ENCODE results near the gene DDX28. TPM values are rescaled to one million over a fixed set of nuclear protein-coding genes. Genes with fewer than 3 reads are reported as not detected.

The DDX28 gene
- total and polyA plus RNA-seq, 4 donors: 7.6 to 11.6 (median 8.4) TPM

DNA sequence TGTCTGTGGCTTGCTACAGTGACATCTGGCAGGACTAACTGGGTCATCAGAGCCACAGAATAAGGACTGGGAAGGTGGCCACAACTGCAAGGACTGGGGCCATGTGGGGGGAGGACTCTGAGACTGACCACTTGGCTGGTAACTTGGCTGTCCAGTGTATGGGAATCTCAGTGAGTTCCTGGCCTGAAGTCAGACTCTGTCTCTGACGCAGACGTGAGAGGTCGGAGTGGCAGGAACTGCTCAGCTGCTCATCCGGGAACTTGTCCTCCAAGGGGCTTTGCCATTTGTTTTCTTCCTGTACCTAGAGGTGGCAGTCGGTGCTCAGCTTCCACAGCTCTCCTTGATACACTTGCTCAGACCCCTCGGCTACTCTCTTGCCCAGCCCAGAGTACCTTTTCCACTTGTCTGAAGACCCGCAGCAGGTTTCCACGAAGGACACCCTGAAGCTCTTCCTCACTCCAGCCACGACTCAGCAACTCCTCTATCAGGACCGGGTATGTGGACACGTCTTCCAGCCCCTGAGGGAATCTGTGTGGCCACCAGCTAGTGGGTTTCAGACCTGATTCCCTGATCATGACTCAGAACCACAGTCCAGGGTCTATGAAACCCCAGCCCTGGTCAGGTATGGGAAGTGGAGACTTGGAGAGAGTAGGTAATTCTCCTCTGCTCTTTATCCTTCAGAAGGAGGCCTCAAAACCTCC, 35.4 kb downstream of the DDX28 start:
- WGBS: 76% methylated on average over 11 of the region's 11 CpGs
- TF ChIP-seq TAF1 (conservative IDR thresholded peaks at IDR 0.05) (no peak), RXRA (IDR thresholded peaks at IDR 0.05) (no peak), YY1 (IDR thresholded peaks at IDR 0.05) (no peak), SP1 (IDR thresholded peaks at IDR 0.05) (no peak), GABPA (IDR thresholded peaks at IDR 0.05 in 1 of 2, conservative IDR thresholded peaks at IDR 0.05 in 1 of 2) (no peak)
- TF ChIP-seq, protein P1, sequence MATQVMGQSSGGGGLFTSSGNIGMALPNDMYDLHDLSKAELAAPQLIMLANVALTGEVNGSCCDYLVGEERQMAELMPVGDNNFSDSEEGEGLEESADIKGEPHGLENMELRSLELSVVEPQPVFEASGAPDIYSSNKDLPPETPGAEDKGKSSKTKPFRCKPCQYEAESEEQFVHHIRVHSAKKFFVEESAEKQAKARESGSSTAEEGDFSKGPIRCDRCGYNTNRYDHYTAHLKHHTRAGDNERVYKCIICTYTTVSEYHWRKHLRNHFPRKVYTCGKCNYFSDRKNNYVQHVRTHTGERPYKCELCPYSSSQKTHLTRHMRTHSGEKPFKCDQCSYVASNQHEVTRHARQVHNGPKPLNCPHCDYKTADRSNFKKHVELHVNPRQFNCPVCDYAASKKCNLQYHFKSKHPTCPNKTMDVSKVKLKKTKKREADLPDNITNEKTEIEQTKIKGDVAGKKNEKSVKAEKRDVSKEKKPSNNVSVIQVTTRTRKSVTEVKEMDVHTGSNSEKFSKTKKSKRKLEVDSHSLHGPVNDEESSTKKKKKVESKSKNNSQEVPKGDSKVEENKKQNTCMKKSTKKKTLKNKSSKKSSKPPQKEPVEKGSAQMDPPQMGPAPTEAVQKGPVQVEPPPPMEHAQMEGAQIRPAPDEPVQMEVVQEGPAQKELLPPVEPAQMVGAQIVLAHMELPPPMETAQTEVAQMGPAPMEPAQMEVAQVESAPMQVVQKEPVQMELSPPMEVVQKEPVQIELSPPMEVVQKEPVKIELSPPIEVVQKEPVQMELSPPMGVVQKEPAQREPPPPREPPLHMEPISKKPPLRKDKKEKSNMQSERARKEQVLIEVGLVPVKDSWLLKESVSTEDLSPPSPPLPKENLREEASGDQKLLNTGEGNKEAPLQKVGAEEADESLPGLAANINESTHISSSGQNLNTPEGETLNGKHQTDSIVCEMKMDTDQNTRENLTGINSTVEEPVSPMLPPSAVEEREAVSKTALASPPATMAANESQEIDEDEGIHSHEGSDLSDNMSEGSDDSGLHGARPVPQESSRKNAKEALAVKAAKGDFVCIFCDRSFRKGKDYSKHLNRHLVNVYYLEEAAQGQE (IDR thresholded peaks at IDR 0.05): peak; percentile 67
- TF ChIP-seq, protein P2, sequence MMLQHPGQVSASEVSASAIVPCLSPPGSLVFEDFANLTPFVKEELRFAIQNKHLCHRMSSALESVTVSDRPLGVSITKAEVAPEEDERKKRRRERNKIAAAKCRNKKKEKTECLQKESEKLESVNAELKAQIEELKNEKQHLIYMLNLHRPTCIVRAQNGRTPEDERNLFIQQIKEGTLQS (IDR thresholded peaks at IDR 0.05): no peak
- Histone ChIP-seq H3K9ac (ENCODE audit: low read depth in 1 of 2, low read length in 2 of 2) (no peak overlapping the region), H3K9me3 (ENCODE audit: control insufficient read depth in 4 of 4, low read length in 3 of 4) (no peaks in the 10 kb centered on the region), H3K4me3 (ENCODE audit: low read depth in 1 of 3, low read length in 3 of 3) (no peak overlapping the region), H3K27ac (ENCODE audit: low read depth in 1 of 2, low read length in 2 of 2) (peak overlapping the region; percentile 29 to 40), H3K36me3 (ENCODE audit: control insufficient read depth in 4 of 4, insufficient read depth in 3 of 4, low read depth in 1 of 4, low read length in 3 of 4) (no peaks in the 10 kb centered on the region), H3K27me3 (ENCODE audit: control insufficient read depth in 4 of 4, insufficient read depth in 4 of 4, low read length in 3 of 4) (no peaks in the 10 kb centered on the region), H3K4me1 (ENCODE audit: control insufficient read depth in 4 of 4, insufficient read depth in 4 of 4, low read length in 3 of 4) (no peaks in the 10 kb centered on the region)
- DNase-seq (ENCODE audit: low spot score): no peak

DNA sequence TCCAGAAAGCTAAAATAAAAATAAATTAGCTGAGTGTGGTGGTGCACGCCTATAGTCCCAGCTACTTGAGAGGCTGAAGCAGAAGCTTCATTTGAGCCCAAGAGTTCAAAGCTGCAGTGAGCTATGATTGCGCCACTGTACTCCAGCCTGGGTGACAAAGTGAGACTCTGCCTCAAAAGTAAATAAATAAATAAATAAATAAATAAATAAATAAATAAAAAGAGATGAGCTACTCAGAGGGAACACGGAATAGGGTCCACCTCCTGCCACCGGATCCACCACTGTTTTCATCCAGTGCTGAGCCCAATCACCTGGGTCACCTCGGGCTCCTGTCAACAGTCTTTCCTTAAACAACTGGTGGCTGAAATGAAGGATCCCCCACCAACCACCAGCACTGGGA, 36.1 kb downstream of the DDX28 start:
- Histone ChIP-seq H3K27ac (ENCODE audit: low read depth in 1 of 2, low read length in 2 of 2) (peak overlapping the region in 1 of 2 donors; percentile 29), H3K9me3 (ENCODE audit: control insufficient read depth in 4 of 4, low read length in 3 of 4) (no peaks in the 10 kb centered on the region), H3K27me3 (ENCODE audit: control insufficient read depth in 4 of 4, insufficient read depth in 4 of 4, low read length in 3 of 4) (no peaks in the 10 kb centered on the region), H3K4me3 (ENCODE audit: low read depth in 1 of 3, low read length in 3 of 3) (no peak overlapping the region), H3K36me3 (ENCODE audit: control insufficient read depth in 4 of 4, insufficient read depth in 3 of 4, low read depth in 1 of 4, low read length in 3 of 4) (no peaks in the 10 kb centered on the region), H3K4me1 (ENCODE audit: control insufficient read depth in 4 of 4, insufficient read depth in 4 of 4, low read length in 3 of 4) (no peaks in the 10 kb centered on the region), H3K9ac (ENCODE audit: low read depth in 1 of 2, low read length in 2 of 2) (no peak overlapping the region)
- TF ChIP-seq, protein P1 (IDR thresholded peaks at IDR 0.05): no peak
- TF ChIP-seq NR2F2 (IDR thresholded peaks at IDR 0.05) (no peak), YY1 (IDR thresholded peaks at IDR 0.05) (no peak), HNF4A (conservative IDR thresholded peaks at IDR 0.05) (no peak), FOXA1 (IDR thresholded peaks at IDR 0.05) (no peak), RXRA (IDR thresholded peaks at IDR 0.05) (no peak), JUND (IDR thresholded peaks at IDR 0.05) (no peak), FOXA2 (IDR thresholded peaks at IDR 0.05) (no peak)
- TF ChIP-seq, protein P3, sequence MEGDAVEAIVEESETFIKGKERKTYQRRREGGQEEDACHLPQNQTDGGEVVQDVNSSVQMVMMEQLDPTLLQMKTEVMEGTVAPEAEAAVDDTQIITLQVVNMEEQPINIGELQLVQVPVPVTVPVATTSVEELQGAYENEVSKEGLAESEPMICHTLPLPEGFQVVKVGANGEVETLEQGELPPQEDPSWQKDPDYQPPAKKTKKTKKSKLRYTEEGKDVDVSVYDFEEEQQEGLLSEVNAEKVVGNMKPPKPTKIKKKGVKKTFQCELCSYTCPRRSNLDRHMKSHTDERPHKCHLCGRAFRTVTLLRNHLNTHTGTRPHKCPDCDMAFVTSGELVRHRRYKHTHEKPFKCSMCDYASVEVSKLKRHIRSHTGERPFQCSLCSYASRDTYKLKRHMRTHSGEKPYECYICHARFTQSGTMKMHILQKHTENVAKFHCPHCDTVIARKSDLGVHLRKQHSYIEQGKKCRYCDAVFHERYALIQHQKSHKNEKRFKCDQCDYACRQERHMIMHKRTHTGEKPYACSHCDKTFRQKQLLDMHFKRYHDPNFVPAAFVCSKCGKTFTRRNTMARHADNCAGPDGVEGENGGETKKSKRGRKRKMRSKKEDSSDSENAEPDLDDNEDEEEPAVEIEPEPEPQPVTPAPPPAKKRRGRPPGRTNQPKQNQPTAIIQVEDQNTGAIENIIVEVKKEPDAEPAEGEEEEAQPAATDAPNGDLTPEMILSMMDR (IDR thresholded peaks at IDR 0.05; ENCODE audit: low read depth, low read length, missing input control): no peak
- TF ChIP-seq, protein P2 (IDR thresholded peaks at IDR 0.05): no peak
- 91% methylated on average over 5 of the region's 5 CpGs for WGBS
- DNase-seq (ENCODE audit: low spot score): no peak
